GM21423 (cell line): Measurements from ENCODE around the gene FYCO1.

Experiments
- ATAC-seq: cut with Tn5 transposase; IDR thresholded peaks from one replicate; pipeline ENCODE4 v1.9.1; 2021; ENCODE audit warnings: mild to moderate bottlenecking, moderate library complexity; ENCODE audit not compliant: unreplicated experiment

FYCO1 gene

DNA sequence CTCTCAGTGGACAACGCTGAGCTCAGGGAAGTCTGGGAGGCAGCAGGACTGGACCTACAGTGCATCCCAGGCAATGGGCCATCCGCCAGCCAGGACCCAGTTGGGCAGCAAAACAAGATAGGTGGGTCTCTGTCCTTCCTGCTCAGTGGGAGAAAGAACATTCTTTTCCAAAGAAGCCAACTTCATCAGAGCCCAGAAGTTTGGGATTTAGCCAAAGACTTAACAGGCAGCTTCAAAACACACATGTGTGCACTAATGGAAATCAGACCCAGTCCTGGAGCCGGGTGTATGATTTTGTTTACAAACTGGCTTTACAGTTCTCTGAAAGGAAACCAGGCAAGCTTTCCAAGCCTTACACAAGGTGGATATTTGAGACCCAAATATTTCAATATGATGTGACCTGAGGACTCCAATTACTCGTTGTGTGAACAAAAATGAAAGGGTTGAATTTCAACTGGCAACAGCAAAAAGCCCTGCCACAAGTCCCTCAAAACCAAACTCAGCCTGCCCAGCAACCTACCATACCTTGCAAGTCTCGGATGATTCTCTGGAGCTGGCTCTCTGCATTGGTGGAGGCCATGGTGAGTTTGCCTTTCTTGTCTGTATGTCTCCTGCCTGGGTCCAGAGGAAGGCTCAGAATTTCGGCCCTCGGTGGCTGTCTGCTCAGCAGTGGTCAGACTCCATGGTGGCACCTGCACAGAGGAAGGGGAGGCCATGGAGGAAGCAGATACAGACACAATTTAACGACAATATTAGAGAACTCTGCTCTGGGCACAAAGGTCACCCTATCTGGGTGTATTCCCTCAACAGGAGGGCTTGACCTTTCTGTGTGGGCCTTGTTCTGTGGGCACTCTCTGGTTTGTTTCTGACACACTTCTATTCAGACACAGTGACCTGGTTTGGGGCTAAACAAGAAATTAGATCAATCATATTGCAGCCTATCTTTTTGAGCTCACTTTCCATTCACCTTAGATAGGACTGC, 11.0 kb downstream of the FYCO1 start:
- ATAC-seq = no peak

- ATAC-seq = no peak
These were observed 11.9 kb downstream of the FYCO1 start for GRCh38 chr3:45983770-45984169.

GRCh38 chr3:45981346-45982074, 14.1 kb downstream of the FYCO1 start:
- ATAC-seq = no peak

GRCh38 chr3:45980819-45981218, 14.8 kb downstream of the FYCO1 start:
- no peak for ATAC-seq

DNA sequence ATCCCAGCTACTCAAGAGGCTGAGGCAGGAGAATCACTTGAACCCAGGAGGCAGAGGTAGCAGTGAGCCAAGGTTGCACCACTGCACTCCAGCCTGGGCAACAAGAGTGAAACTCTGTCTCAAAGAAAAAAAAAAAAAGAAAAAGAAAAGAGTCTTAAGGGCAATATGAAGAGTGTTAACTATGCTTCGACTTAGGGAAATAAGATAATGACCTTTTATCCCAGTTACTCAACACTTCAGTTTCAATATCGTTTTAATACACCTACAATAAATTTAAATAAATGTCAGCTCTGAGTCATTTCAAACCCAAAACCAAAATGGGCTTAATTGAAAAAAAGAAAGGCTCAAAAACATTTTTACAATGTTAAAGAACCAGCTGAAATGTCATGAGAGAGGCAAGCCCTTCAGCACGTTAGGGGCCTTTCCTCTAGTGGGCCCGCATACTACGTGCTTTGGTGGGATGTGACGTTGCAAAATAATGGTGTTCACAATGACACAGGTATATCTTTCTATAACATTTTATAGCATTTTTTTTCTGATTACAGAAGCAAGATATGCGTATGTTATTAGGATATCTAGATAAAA, 15.3 kb downstream of the FYCO1 start:
- ATAC-seq = no peak

DNA sequence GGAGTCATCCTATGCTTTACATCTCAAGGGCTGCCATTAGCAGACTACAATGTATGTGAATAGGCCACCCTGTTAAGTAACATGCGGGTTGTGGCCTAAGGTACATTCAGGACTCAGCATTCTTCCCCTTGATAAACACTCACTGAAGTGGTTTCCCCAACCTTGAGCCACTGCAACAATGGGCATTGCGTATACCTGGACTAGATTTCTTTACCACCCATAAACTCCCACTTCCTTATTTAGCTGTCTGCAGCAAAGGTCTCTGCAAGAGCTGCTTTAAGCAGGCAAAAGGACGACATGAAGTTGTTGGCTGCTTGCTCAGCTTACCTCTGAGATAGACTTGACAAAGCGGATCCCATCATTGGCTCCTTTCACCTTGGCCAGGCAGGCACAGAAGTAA, 16.2 kb downstream of the FYCO1 start:
- no peak for ATAC-seq

- no peak for ATAC-seq
These were observed 17.4 kb downstream of the FYCO1 start for GRCh38 chr3:45978006-45978761.

- ATAC-seq = no peak
These were observed 19.2 kb downstream of the FYCO1 start for GRCh38 chr3:45976191-45977091.

DNA sequence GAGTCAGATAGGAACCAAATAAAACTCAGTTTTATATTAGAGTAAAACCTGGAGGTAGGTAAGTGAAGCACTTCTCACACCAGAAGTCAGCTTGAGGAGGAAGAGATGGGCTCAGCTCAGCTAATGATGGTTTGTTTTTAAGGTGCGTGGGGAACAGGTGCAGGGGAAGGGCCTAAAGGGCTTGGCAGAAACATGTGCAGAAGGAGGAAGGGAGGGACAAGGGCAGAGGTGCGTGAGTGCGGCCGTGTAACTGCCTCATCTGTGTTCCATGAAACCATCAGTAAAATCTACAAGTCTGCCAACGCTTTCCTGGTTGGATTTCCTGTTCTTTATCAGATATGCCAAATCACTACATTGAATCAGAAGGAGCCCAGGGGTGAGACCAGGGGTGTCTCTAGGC, 19.9 kb downstream of the FYCO1 start:
- no peak for ATAC-seq

- no peak for ATAC-seq
These were observed 20.9 kb downstream of the FYCO1 start for GRCh38 chr3:45974686-45975085.

GRCh38 chr3:45972534-45973402, 22.9 kb downstream of the FYCO1 start:
- ATAC-seq = peak; percentile 80

DNA sequence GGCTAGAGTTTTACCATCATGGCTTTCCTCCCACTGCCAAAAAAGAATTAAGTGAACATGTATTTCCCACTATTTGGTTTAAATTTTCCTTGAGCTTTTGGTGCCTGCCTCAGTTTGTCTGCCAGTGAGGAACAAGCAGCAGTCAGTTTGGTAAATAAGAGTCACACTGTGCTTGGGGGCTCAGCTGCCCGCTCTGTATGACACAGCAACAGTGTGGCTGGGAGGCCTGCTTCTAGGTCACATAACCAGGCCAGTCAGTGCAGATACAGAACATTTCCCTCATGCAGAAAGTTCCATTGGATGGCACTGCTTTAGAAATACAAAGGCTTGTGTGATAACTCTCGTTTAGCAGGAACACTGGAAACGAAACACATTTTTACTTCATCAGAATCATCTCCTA, 25.7 kb downstream of the FYCO1 start:
- no peak for ATAC-seq

GRCh38 chr3:45969116-45969515, 26.5 kb downstream of the FYCO1 start:
- no peak for ATAC-seq

DNA sequence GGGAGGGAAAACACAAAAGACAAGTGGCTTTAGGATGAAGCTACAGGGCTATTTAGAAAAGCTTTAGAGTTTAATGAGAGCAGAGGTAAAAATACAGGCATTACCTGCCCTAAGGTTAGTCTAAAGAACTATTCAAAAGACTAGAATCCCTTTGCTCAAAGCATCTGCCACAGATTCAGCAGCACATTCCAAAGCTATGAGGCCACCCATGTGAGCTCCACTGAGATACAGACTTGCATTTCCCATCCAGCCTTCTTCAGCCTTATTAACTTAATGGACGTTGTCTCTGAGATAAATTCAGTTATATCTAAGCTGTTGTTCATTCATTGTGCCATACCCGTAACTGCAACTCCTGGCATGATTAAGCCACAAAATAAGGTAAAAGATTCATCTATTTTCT, 26.9 kb downstream of the FYCO1 start:
- ATAC-seq = no peak

DNA sequence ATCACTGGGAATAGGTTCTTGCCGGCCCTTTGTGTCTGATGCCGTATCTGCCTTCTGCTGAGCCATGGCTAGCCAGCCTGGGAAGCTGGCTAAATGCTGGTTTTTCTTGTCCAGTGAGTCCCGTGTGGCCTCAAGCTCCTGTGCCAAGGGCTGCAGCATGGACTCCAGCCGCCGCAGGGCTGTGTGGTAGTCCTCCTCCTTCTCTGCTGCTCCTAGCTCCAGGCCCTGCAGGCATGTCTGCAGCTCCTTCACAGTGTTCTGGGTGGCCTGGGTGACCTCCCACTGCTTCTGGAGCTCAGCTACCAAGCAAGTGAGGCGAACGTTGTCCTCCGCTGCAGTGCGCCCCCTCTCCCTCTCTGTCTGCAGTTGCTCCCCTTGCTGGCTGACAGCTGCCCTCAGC, 27.5 kb downstream of the FYCO1 start:
- ATAC-seq = no peak

DNA sequence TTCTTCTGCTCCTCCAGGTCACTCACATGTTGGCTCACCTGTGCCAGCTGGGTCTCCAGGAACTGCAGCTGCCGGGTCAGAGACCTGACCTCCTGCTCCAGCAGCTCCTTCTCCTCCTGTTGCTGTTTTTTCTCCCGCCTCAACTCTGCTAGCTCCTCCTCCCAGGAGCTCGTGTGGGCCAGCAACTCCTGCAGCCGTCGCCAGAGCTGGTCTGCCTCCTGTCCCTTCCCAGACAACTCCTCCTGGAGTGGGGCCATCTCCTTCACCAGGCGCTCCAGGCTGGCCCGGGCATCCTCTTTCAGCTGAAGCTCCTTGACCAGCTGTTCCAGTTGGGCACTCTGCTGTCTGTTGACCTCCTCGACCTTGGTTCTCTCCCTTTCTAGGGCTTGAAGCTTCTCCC, 27.9 kb downstream of the FYCO1 start:
- ATAC-seq = no peak

- ATAC-seq = no peak
These were observed 28.5 kb downstream of the FYCO1 start for GRCh38 chr3:45966950-45967640.

DNA sequence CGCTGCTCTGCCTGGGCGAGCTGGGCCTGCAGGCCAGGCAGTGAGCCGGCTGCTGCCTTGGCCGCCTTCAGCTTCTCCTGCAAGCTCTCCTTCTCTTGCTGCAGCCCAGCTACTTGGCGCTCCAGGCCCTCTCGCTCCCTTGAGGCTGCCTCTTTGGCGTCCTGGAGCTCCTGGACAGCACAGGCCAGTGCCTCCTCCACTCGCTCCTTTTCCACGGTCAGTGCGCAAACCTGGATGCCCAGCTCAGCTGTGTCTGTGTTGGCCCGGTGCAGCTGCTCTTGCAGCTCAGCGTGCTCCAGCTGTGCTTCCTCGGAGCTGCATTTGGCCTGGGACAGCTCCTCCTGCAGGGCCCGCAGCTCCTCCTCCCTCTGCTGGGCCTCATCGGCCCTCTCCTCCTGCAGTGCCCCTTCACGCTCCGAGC, 29.2 kb downstream of the FYCO1 start:
- no peak for ATAC-seq
